8988T (cell line): ENCODE measurements around the gene PRM1.

Experiments
- DNase-seq: peaks from one replicate; pipeline ENCODE4 v3.0.0; 2011

PRM1 gene

GRCh38 chr16:11232852-11233726 is 48.0 kb downstream of the PRM1 start:
- DNase-seq = no peak

DNA sequence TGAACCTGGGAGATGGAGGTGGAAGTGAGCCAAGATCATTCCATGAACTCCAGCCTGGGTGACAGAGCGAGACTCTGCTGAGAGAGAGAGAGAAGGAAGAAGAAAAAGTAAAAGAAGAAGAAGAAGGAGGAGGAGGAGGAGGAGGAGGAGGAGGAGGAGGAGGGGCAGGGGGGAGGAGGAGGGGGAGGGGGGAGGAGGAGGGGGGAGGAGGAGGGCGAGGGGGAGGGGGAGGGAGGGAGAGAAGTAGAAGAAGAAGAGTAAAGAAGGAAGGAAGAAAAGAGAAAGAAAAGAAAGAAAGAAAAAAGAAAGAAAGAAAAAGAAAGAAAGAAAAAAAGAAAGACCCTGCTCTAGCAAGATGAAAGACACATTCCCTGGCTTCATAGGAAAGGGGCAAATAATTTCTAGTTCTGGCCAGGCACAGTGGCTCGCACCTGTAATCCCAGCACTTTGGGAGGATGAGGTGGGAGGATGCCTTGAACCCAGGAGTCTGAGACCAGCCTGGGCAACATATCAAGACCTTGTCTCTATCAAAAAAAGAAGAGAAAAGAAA is 48.8 kb downstream of the PRM1 start:
- DNase-seq = no peak

GRCh38 chr16:11231367-11231970 is 49.7 kb downstream of the PRM1 start:
- no peak for DNase-seq
